OCI-LY3 (cell line): ENCODE results near the gene PGS1.

Experiments
- H2AFZ ChIP-seq: fragments of 200-600, 300-600 bp; shearing (Covaris generic); 2 replicates; pipeline ENCODE4 v1.6.0; 2014; ENCODE audit warnings: antibody characterized with exemption, low read depth, low read length
- H3K27ac ChIP-seq: fragments of 200-600, 300-600 bp; sonication (generic); 2 replicates; pipeline ENCODE4 v1.5.1; 2014; ENCODE audit warnings: mild to moderate bottlenecking, low read length, moderate library complexity, mixed read lengths
- H3K27me3 ChIP-seq: fragments of 200-600, 300-600 bp; sonication (generic); 2 replicates; pipeline ENCODE4 v1.6.1; 2014; ENCODE audit warnings: low read depth, low read length, mixed read lengths
- H3K36me3 ChIP-seq: fragments of 200-600, 300-600 bp; sonication (generic); replicated peaks from 2 replicates; pipeline ENCODE3; 2014; ENCODE audit warnings: low read depth, low read length, mixed read lengths
- H3K4me1 ChIP-seq: fragments of 300-600, 200-600 bp; sonication (generic); 2 replicates; pipeline ENCODE4 v1.6.1; 2014; ENCODE audit warnings: low read length, mixed read lengths
- H3K4me2 ChIP-seq: fragments of 200-600, 300-600 bp; sonication (generic); 2 replicates; pipeline ENCODE4 v1.6.1; 2014; ENCODE audit warnings: low read length, mixed read lengths
- H3K4me3 ChIP-seq: fragments of 300-600, 200-600 bp; sonication (generic); 2 replicates; pipeline ENCODE4 v1.5.1; 2014; ENCODE audit warnings: antibody characterized with exemption, mild to moderate bottlenecking, low read length, moderate library complexity
- H3K79me2 ChIP-seq: fragments of 300-600, 200-600 bp; shearing (Covaris generic); 2 replicates; pipeline ENCODE4 v1.6.1; 2014; ENCODE audit warnings: mild to moderate bottlenecking, low read length, mixed read lengths
- H3K9ac ChIP-seq: fragments of 300-600, 200-600 bp; shearing (Covaris generic); 2 replicates; pipeline ENCODE4 v1.6.0; 2014; ENCODE audit warnings: mild to moderate bottlenecking, low read length, moderate library complexity
- H3K9me3 ChIP-seq: fragments of 200-600, 300-600 bp; shearing (Covaris generic); 2 replicates; pipeline ENCODE4 v1.6.1; 2014; ENCODE audit warnings: low read length, mixed read lengths; ENCODE audit not compliant: insufficient read depth
- H4K20me1 ChIP-seq: fragments of 200-600, 300-600 bp; sonication (generic); 2 replicates; pipeline ENCODE4 v1.6.1; 2016; ENCODE audit warnings: low read length, mixed read lengths; ENCODE audit not compliant: insufficient read depth
- EZH2phosphoT487 ChIP-seq: fragments of 200-600 bp; shearing (Covaris generic); IDR thresholded peaks from 2 replicates; pipeline ENCODE4 v1.6.1; 2018; ENCODE audit warnings: antibody characterized with exemption, mixed run types, low read depth
- TF ChIP-seq, protein P1 (sequence below): fragments of 200-600, 300-600 bp; sonication (generic); IDR thresholded peaks from 2 replicates; pipeline ENCODE4 v1.5.1; 2014; ENCODE audit warnings: antibody characterized with exemption, low read length, low read depth

PGS1 gene

DNA sequence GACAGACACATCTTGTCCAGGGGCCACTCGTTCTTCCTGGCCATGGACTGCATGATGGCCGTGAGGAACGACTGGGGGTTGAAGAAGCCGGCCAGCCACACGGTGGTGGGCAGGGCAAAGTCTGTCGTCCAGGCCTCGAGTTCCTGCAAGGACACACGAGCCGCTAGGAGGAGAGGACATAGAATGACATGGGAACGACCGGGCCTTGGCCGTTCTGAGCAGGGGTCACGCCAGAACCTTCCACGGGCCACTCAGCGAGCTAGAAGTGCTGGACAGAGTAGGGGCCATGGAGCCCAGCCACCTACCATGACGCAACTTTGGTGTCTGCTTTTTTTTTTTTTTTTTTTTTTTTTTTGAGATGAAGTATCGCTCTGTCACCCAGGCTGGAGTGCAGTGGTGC is 47.0 kb downstream of the PGS1 start:
- Histone ChIP-seq H3K9me3 (no peaks in the 10 kb centered on the region), H3K27me3 (no peaks in the 10 kb centered on the region), H3K36me3 (peaks cover 68% of the 10 kb centered on the region), H3K9ac (no peak overlapping the region), H4K20me1 (peaks cover 18% of the 10 kb centered on the region), H3K4me1 (no peaks in the 10 kb centered on the region), H2AFZ (no peak overlapping the region), H3K4me3 (no peak overlapping the region), H3K27ac (no peak overlapping the region), H3K79me2 (peaks cover 6% of the 10 kb centered on the region; the same call in 1 of the 2 replicates), H3K4me2 (no peak overlapping the region)
- no peak for TF ChIP-seq EZH2phosphoT487

DNA sequence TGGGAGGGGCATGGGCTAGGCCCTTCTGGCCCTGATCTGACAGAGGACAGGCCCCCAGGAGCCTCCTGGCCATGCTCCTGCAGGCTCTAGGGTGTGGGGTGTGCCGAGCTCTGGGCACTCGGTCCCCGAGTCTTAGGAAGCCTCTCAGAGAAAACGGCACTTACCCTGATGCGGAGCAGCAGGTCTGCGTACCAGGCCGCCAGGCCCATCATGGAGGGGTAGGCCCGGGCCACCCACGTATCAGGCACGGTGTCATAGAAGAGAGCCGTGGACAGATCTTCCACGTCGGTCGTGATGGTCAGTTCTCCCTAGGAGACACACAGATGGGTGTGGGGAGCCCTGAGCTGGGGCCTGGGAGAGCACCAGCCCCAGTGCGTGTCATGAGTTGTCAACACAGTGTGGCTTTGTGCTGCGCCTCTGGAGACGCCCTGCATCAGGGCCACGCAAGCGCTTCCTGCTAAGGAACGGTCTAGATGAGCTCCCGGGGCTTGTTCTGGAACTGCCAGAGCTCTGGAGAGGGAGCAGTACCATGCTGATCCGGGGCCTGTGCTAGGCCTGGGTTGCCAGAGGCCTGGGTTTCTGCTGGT is 47.9 kb downstream of the PGS1 start:
- Histone ChIP-seq H3K27ac (no peak overlapping the region), H3K4me3 (no peak overlapping the region), H4K20me1 (peaks cover 12% of the 10 kb centered on the region), H2AFZ (no peak overlapping the region), H3K9me3 (no peaks in the 10 kb centered on the region), H3K4me1 (no peaks in the 10 kb centered on the region), H3K4me2 (no peak overlapping the region), H3K36me3 (peaks cover 59% of the 10 kb centered on the region), H3K9ac (no peak overlapping the region), H3K79me2 (peaks cover 6% of the 10 kb centered on the region; the same call in 1 of the 2 replicates), H3K27me3 (no peaks in the 10 kb centered on the region)
- TF ChIP-seq, protein P1, sequence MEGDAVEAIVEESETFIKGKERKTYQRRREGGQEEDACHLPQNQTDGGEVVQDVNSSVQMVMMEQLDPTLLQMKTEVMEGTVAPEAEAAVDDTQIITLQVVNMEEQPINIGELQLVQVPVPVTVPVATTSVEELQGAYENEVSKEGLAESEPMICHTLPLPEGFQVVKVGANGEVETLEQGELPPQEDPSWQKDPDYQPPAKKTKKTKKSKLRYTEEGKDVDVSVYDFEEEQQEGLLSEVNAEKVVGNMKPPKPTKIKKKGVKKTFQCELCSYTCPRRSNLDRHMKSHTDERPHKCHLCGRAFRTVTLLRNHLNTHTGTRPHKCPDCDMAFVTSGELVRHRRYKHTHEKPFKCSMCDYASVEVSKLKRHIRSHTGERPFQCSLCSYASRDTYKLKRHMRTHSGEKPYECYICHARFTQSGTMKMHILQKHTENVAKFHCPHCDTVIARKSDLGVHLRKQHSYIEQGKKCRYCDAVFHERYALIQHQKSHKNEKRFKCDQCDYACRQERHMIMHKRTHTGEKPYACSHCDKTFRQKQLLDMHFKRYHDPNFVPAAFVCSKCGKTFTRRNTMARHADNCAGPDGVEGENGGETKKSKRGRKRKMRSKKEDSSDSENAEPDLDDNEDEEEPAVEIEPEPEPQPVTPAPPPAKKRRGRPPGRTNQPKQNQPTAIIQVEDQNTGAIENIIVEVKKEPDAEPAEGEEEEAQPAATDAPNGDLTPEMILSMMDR = no peak
- TF ChIP-seq EZH2phosphoT487 = no peak

DNA sequence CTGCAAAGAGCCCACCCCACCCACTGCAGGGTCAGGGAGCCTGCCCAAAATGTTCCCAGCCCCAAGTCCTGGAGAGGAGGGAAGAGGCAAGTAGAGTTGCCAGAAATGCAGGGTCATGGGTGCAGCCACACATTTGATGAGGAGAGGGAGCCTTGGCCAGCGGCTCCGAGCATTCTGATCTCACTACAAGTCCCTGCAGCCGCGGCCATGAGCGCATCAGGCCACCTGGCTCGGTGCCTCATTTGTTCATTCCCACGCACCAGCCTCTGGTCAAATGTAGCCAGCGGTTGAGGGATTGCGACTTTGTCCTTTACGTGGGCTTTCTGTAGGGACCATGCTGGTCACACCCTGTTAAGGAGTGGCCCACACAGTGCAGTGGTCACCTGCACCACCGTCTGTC is 48.7 kb downstream of the PGS1 start:
- Histone ChIP-seq H3K9me3 (no peaks in the 10 kb centered on the region), H3K4me1 (no peaks in the 10 kb centered on the region), H4K20me1 (peaks cover 7% of the 10 kb centered on the region), H3K9ac (no peak overlapping the region), H3K27ac (no peak overlapping the region), H3K36me3 (peaks cover 52% of the 10 kb centered on the region), H3K4me3 (no peak overlapping the region), H3K4me2 (no peak overlapping the region), H2AFZ (no peak overlapping the region), H3K79me2 (peaks cover 5% of the 10 kb centered on the region; the same call in 1 of the 2 replicates), H3K27me3 (no peaks in the 10 kb centered on the region)
- TF ChIP-seq, protein P1 = no peak
- no peak for TF ChIP-seq EZH2phosphoT487

DNA sequence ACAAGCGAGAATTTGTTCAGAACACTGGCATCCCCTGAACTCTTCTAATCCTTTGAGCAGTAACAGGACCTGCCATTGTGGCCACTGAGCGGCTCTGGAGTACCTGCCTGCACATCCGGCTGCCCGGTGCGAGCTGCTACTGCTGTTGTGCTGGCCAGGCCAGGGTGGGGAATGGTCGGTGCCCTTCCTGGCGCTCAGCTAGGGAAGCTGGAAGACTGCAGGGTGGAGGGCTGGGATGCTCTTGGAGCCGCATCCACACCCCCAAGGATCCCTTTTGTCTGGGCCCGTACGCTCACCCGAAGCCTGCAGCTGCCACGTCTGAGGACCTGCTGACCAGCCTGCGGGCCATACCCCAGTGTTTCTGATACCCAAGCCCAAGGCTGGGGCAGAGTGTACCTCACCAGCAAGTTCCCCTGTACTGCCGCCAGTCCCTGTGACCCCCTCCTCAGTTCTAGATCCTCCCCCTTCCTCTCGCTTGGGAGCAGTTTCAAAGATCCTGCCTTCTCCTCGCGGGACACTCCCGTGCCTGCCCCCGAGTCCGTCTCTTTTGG is 49.7 kb downstream of the PGS1 start:
- Histone ChIP-seq H2AFZ (no peak overlapping the region), H3K36me3 (peaks cover 45% of the 10 kb centered on the region), H3K4me2 (no peak overlapping the region), H3K9me3 (no peaks in the 10 kb centered on the region), H3K9ac (no peak overlapping the region), H3K79me2 (no peaks in the 10 kb centered on the region), H3K4me3 (no peak overlapping the region), H4K20me1 (0 out of 2 replicates have a peak, but pooled peaks cover under 1% of the 10 kb centered on the region), H3K27ac (no peak overlapping the region), H3K27me3 (no peaks in the 10 kb centered on the region), H3K4me1 (no peaks in the 10 kb centered on the region)
- TF ChIP-seq, protein P1 = no peak
- TF ChIP-seq EZH2phosphoT487 = no peak
